GM19043 (cell line): Measurements from ENCODE around the gene PSMC5.
"Not testable (repeated sequence)": the region's sequence is repeated elsewhere in the genome, so short reads cannot be mapped to it uniquely, and the experiment has no call there.

Experiments used
- ATAC-seq: cut with Tn5 transposase; IDR thresholded peaks from one replicate; pipeline ENCODE4 v1.9.1; 2021; ENCODE audit warnings: low read depth; ENCODE audit not compliant: unreplicated experiment

The PSMC5 gene

DNA sequence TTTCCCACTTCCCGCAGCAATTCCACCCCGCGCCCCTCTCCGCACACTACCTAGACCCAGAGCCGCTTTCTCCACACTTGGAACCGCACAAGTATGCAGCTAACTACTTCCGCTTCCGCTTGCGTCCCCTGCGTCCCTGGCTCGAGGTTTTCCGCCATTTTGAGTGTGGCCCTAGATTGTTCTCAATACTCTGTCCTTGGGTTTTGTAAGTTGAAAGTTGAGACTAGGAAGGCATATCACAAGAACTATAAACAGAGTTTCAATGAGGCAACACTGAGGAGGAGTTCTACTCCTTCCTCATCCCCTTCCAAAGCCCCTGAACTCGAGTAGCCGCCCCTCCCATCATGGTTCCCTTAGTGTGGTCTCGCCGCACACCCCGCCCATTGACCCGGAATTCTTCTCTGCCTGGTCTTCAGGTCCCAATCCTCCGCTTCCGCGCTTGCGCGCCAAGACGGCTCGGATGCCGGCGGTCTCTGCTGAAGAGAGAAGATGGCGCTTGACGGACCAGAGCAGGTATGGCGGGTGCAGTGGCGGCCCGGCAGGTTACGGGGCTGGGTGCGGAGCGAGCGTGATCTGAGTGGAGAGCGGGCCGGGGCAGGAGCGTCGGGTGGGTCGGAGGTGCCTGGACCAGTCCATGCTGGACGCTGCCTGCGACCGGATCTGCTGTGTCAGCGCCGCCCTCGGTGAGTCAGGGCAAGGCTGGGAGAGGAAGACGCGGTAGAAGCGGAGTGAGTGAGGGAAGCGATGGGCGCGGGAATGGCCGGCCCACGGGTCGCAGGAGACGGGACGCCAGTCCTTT, at the start of gene PSMC5, which contains the start of gene FTSJ3:
PSMC5 (plus strand) TSS at position 430 of the 799 bp plus-strand sequence; CDS start at position 490, 60 bp downstream.
FTSJ3 (minus strand) TSS at position 662 of the 799 bp plus-strand sequence. CDS start 761 bp downstream, outside the sequence.
- peak; percentile 88 for ATAC-seq

DNA sequence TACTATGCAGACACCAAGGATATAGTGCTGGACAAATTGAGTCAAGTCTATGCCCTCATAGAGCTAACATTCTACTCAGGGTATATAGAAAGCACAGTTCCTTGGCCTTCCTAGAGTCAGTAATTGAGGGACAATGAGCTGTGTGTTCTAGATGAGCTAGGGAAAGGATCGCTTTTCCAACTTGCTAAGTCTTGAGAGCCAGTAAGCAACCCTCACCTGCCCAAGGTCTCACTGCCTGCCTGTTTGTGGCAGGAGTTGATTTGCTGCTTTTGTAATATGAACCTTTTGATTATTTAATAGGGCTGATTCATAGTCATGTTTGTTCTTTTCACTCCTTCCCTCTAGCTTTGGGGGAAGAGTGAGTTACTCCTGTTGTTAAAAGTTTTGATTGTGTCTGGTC, 46.7 kb upstream of the PSMC5 start:
- ATAC-seq: no peak

DNA sequence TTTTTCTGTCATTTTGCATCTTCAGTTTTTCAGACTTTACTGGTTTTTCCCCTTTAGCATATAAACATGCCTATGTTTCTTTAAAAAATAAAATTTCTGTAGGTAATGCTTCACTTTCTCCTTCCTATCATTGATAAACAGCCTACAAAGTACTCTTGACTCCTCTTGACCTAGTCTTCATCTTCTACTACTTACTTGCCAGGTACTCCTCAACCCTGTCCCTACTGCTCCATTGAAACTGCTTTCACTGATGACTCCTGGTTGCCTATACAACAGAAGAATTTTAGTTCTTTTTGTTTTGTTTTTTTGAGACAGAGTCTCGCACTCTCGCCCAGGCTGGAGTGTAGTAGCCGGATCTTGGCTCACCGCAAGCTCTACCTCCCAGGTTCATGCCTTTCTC, 46.3 kb upstream of the PSMC5 start:
- no peak for ATAC-seq

DNA sequence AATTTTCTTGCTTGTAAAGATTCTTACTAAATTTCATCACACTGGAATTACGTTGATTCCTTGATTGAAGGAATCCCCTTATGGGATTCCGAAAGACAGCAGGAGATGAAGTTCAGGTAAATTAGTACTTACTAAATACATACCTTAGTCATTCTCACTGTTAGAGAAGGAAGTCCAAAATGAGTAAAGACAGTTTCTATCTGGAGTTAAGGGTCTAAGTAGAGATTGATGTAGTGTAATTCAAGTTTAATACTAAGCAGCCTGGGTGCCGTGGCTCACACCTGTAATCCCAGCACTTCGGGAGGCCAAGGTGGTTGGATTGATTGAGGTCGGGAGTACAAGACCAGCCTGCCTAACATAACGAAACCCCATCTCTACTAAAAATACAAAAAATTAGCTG, 43.7 kb upstream of the PSMC5 start:
- ATAC-seq: no peak

DNA sequence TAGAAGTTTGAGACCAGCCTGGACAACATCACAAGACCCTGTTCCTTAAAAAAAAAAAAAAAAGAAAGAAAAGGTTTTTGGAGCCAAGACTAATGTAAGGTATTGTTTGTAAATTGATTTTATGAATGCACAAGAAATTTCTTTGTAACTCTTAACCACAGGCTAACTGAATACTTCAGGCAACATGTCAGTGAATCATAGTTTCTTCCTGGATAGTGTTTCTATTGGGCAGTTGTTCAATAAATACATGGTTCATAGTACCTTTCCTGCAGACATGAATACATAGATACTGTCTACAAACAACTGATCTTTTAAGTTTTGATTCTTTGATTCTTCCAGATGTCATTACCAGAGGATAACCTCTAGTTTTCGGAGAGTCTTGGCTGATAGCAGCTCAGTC, 41.7 kb upstream of the PSMC5 start:
- no peak for ATAC-seq

DNA sequence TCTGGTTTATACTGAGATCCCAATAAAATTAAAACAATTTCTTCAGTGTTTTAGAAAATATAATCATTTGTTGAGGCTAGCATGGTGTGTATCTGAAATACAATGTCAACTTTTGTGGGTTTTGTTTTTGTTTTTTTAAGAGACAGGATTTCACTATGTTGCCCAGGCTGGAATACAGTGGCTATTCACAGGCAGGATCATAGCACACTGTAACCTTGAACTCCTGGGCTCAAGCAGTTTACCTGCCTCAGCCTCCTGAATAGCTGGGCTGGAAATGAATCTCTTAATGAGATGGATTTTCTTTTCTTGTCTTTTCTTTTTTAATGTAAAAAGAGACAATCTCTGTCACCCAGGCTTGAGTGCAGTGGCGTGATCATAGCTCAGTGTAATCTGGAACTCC, 41.1 kb upstream of the PSMC5 start:
- no peak for ATAC-seq

DNA sequence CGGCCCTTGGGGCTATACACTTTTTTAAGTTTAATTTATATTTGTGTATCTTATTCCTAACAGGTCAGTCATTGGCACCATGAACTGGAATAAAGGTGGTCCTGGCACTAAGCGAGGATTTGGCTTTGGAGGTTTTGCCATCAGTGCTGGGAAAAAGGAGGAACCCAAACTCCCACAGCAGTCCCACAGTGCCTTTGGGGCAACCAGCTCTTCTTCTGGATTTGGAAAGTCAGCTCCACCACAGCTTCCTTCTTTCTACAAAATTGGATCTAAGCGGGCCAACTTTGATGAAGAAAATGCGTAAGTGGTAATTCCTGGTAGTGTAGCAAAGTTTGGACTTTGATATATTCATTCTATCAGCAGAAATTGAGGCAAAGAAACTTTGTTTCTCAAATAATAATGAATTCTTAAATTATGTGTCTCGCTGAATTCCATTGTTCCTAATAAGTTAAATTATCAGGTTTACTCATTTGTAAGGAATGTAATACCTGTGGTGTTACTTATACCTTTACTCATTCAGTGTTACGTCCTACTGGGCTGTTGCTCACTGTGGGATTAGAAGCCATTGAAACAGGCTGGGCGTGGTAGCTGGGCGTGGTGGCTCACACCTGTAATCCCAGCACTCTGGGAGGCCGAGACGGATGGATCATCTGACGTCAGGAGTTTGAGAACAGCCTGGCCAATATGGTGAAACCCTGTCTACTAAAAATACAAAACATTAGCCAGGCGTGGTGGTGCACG, 40.1 kb upstream of the PSMC5 start:
- no peak for ATAC-seq

DNA sequence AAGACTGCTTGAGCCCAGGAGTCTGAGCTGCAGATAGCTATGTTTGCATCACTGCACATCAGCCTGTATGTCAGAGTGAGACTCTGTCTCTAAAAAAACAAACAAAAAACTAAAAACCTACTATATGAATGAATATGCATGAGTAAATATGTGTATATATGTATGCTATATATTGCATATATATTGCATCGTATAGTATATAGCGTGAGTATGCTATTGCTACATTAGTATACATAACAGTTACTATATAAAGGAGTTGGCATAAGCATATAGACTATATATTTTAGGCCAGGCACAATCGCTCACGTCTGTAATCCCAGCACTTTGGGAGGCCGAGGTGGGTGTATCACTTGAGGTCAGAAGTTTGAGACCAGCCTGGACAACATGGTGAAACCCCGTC, 37.2 kb upstream of the PSMC5 start:
- ATAC-seq: no peak

DNA sequence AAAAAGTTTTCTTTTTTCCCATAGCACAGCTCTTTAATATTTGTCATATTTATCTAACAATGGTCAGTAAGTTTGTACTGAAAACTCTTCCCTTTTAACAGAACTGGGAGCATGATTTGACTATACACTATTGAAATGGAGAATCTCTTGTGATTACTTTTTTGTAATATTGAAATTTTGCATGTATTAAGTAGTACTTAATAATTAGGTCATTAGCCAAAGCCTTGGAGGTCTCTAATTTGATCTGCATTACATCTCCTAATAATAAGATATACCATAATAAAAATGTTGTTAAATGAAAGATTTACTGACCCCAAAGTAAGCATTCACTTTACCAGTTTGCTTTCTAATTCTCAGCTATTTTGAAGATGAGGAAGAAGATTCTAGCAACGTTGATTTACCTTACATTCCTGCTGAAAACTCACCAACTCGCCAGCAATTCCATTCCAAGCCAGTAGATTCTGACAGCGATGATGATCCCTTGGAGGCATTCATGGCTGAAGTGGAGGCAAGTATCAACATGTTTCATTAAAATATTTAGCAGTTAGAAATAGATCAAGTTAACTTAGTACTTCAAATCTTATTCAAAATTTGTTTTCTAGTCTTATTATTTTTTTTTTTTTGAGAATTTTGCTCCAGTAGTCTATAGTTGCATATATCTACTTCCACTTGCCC, 35.0 kb upstream of the PSMC5 start:
- no peak for ATAC-seq

DNA sequence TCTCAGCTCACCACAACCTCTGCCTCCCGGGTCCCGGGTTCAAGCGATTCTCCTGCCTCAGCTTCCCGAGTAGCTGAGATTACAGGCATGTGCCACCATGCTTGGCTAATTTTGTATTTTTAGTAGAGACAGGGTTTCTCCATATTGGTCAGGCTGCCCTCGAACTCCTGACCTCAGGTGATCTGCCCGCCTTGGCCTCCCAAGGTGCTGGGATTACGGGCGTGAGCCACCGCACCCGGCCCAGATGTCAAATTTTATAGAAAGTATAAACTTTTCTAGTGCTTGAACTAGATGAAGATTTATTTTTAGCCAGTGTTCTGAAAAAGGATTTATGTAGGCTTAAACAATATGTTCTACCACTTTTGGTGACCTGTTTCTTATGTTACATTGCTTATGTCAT, 30.9 kb upstream of the PSMC5 start:
- not testable (repeated sequence) for ATAC-seq

DNA sequence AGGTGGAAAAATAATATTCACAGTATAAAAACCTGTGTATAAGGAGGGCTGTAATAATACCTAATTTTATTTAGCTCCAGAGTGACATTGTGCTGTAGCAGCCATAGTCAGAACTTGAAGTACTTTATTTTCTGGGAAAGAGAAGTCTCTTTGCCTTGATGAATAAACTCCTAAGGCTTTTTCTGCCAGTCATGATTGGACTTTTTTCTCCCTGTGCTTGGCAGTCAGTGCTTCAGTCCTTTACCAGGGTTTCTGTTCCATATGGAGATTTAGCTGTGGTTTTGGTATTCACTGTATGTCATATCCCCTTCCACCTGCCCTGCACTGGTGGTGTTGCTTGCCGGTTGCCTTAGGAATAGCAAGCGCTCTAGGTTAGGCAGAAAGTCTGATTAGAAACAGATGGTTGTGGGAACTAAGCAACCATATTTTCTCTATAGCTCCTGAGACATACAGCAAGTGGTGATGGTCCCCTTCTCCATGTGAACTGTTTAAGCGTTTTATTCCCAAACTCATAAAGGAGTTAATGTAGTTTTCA, 28.6 kb upstream of the PSMC5 start:
- no peak for ATAC-seq

DNA sequence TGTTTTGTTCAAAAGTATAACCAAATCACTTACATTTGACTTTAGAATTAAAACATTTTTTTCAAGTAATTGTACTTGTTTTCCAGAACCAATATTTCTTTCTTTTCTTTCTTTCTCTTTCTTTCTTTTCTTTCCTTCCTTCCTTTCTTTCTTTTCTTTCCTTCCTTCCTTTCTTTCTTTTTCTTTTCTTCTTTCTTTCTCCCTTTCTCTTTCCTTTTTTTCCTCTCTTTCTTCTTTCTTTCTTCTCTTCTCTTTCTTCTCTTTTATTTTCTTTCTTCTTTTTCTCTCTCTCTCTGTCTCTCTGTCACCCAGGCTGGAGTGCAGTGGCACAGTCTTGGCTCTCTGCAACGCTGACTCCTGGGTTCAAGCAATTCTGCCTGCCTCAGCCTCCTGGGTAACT, 26.4 kb upstream of the PSMC5 start:
- no peak for ATAC-seq

DNA sequence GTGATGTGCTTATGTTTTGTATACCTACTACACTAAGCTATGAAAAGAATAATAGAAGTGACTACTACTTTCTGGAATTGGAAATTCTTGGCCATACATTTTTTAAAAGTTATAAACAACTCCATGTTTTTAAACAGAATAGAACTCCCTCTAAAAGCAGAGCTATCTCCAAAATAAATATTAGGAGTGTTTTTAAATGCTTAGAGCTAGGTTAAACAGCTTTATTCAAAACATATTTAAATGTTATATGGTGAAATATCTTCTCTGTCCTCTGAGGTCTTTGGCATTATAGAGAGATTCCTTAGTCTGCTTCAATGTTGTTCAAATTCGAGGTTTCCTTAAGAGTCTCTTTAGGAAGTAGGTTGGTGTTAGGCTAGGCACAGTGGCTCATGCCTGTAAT, 22.9 kb upstream of the PSMC5 start:
- no peak for ATAC-seq

DNA sequence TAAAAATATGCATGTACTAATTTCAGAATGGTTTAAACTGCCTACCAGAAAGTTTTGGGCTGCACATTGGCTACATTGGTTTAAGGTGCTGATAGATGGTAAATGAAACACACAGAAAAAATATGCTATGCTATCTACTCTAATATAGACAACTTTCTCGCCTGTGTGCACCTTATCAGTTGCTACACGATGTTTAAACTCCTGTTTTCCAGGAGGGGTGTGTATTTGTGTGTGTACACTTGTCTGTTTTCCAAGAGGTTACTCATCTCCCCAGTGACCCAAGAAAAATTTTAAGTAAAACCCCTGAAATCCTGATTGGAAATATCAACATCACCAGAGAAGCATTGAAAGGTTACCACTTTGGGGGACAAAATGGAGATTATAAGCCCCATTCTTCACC, 21.6 kb upstream of the PSMC5 start:
- no peak for ATAC-seq

DNA sequence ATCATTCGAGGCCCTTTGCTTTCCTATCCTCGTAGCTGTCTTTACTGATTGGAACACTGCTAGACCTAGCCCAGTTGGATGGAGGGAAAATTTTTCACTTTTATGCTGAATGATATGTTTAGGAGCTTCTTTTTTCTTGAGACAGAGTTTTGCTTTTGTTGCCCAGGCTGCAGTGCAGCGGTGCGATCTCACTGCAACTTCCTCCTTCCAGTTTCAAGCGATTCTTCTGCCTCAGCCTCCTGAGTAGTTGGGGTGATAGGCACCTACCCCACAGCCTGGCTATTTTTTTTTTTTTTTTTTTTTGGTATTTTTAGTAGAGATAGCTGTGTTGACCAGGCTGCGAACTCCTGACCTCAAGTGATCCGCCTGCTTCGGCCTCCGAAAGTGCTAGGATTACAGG, 17.3 kb upstream of the PSMC5 start:
- no peak for ATAC-seq

DNA sequence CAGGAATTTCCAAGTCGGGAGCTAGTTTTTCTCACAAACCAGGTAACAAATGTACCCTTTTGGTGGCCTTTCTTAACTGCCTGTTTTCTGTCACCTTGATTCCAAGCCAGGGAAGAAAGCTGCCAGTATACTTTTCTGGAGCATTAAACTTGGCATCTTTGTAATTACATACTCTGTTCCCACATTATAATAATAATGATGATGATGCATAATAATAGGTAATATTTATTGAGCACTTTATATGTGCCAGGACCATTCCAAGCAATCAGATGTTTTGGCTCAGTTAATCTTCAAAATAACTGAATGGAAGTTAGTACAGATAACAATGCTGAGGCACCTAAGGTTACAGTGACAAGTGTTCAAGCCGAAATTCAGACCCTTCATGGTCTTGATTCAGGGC, 11.1 kb upstream of the PSMC5 start:
- ATAC-seq: no peak

DNA sequence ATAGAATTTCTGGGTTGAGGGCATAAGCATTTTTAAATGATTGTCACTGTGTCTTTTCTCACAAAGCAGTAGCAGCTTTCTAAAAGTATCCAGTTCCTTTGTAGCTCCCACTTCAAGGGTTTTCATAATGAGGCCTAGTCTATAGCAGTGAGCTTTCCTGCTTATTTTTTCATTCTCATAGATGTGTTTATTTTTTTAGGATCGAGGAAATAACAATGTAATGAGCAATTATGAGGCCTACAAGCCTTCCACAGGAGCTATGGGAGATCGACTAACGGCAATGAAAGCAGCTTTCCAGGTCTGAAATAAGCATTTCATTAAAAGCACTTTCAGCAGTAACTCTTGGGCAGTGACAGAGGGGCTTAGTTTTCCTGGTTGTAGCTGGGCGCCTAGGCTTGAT, 10.6 kb upstream of the PSMC5 start:
- no peak for ATAC-seq

DNA sequence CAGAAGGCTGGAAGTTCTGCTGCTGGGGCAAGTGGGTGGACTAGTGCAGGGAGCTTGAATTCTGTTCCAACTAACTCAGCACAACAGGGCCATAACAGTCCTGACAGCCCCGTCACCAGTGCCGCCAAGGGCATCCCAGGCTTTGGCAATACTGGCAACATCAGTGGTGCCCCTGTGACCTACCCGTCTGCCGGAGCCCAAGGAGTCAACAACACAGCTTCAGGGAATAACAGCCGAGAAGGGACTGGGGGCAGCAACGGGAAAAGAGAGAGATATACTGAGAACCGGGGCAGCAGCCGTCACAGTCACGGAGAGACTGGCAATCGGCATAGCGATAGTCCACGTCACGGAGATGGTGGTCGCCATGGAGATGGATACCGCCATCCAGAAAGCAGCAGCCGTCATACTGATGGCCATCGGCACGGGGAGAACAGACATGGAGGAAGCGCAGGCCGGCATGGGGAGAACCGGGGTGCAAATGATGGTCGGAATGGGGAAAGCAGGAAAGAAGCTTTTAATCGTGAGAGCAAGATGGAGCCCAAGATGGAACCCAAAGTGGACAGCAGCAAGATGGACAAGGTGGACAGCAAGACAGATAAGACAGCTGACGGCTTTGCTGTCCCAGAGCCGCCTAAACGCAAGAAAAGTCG, 9.4 kb upstream of the PSMC5 start:
- ATAC-seq: no peak

DNA sequence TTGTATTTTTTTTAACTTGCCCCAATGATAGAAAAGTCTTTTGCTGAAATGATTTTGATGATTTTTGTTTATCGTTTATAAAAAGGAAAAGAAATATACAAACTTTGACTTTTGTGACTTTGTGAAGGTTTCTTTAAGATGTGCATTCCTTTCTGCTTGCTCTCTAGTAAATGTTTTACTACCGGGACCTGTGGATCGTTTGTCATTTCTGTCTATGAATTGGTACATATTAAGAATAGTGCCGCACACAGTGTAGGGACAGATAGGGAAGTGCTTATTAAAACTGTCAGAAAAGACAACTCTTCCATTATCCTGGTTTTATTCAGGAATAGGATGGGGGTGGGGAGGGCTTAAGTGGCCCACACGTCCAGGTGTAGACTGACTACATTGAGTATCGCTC, 8.1 kb upstream of the PSMC5 start:
- ATAC-seq: no peak
